ENCODE measurements around the gene ANO7. TPM values are rescaled to one million over a fixed set of nuclear protein-coding genes. Genes with fewer than 3 reads are reported as not detected.

Gene ANO7
- total RNA-seq, 1 donor from 2014 or later: 2.2 TPM

DNA sequence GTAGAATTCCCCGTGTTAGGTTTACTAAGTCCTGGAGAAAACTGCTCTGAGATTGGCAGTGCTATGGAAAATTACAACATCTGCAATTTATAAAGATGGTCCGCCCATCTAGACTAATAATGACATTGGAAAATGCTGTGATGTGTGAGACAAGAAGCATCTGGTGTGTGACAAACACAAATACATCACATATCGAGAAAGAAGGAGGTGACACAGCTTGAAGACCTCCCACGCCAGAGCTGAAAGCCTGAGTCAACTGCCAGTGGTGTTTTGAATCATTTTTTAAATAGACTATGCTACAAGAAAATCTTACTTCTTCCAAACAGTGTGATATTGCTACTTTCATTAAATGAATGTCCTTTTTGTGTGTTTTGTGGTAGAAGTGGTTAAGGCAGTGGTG lies 8.6 kb upstream of the ANO7 start:
- Mint-ChIP-seq H3K4me3 (ENCODE audit: unreplicated experiment) (no peak overlapping the region), H3K27ac (ENCODE audit: unreplicated experiment) (no peak overlapping the region), H3K4me1 (ENCODE audit: low read depth) (no peaks in the 10 kb centered on the region), H3K9me3 (ENCODE audit: low read depth) (no peaks in the 10 kb centered on the region), H3K36me3 (ENCODE audit: low read depth) (peaks cover 10% of the 10 kb centered on the region), H3K27me3 (ENCODE audit: low read depth) (no peaks in the 10 kb centered on the region)
- TF ChIP-seq, protein P1, sequence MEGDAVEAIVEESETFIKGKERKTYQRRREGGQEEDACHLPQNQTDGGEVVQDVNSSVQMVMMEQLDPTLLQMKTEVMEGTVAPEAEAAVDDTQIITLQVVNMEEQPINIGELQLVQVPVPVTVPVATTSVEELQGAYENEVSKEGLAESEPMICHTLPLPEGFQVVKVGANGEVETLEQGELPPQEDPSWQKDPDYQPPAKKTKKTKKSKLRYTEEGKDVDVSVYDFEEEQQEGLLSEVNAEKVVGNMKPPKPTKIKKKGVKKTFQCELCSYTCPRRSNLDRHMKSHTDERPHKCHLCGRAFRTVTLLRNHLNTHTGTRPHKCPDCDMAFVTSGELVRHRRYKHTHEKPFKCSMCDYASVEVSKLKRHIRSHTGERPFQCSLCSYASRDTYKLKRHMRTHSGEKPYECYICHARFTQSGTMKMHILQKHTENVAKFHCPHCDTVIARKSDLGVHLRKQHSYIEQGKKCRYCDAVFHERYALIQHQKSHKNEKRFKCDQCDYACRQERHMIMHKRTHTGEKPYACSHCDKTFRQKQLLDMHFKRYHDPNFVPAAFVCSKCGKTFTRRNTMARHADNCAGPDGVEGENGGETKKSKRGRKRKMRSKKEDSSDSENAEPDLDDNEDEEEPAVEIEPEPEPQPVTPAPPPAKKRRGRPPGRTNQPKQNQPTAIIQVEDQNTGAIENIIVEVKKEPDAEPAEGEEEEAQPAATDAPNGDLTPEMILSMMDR (IDR thresholded peaks at IDR 0.05): no peak
- no peak for DNase-seq (ENCODE audit: low spot score)

DNA sequence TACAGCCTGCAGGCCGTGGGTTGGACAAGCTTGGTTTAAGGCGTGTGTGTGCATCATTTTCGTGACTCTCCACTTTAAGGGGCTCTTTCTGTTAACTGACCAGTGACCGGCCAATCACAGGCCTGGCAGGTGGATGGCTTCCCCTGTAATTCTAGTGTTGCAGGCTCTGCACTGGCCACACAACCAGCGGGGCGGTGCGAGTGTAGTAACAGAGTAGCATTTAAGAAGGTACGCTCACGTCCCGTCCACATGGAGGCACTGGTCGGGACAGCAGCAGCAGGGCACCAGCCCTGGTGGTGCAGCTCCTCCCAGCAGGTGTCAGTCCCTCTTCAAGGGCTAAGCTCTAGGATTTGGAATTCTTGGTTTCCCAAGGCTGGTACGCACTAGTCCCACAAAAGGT lies 8.0 kb upstream of the ANO7 start:
- H3K4me1 Mint-ChIP-seq (ENCODE audit: low read depth): no peaks in the 10 kb centered on the region
- H3K27ac Mint-ChIP-seq (ENCODE audit: unreplicated experiment): no peak overlapping the region
- no peaks in the 10 kb centered on the region for H3K27me3 Mint-ChIP-seq (ENCODE audit: low read depth)
- H3K36me3 Mint-ChIP-seq (ENCODE audit: low read depth): peaks cover 5% of the 10 kb centered on the region
- H3K9me3 Mint-ChIP-seq (ENCODE audit: low read depth): no peaks in the 10 kb centered on the region
- TF ChIP-seq, protein P1 (IDR thresholded peaks at IDR 0.05): no peak
- peak; percentile 74 for DNase-seq (ENCODE audit: low spot score)
- H3K4me3 Mint-ChIP-seq (ENCODE audit: unreplicated experiment): no peak overlapping the region

DNA sequence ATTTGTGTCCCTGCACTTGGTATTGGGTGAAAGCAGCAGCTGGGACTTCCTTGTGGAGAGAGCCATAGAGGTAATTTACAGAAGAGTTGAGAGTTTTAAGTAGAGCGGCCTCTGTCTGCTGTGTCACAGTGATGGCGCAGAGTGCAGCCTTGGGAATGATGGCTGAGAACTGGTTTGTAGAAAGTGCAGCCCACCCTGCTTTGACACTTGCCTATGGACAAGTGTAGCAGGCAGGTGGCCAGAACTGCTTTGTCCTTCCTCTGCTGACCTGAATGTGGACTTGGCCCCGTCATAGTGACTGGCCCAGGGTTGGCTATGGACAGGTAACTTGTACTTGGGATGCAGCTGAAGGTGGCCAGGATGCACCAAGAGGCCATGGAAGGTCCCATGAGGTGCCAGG lies 6.4 kb upstream of the ANO7 start:
- H3K9me3 Mint-ChIP-seq (ENCODE audit: low read depth): no peaks in the 10 kb centered on the region
- no peak for DNase-seq (ENCODE audit: low spot score)
- no peak overlapping the region for H3K4me3 Mint-ChIP-seq (ENCODE audit: unreplicated experiment)
- TF ChIP-seq, protein P1 (IDR thresholded peaks at IDR 0.05): no peak
- no peak overlapping the region for H3K27ac Mint-ChIP-seq (ENCODE audit: unreplicated experiment)
- no peaks in the 10 kb centered on the region for H3K4me1 Mint-ChIP-seq (ENCODE audit: low read depth)
- peaks cover 5% of the 10 kb centered on the region for H3K36me3 Mint-ChIP-seq (ENCODE audit: low read depth)
- H3K27me3 Mint-ChIP-seq (ENCODE audit: low read depth): no peaks in the 10 kb centered on the region

DNA sequence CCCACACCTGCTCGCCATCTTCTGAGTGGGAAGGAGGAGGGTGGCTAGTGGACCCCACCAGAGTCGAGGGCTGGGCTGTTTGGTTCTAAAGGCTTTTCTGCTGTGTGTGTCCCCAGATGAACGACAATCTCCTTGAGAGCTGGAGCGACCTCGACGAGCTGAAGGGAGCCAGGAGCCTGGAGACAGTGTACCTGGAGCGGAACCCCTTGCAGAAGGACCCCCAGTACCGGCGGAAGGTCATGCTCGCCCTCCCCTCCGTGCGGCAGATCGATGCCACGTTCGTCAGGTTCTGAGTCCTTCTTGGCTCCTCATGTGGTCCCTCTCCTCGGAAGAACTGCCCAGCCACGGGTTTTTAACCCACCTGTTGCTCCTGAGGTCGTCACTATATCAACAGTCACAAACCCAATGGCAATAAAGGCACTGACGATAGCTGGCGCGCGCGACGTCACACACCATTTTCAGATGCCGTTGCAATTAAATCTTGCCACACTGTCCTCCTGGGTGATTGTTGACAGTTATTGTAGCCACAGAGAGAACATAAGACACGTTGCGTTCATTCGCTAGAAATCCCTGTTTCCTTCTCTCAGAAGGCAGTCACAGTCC lies 5.8 kb upstream of the ANO7 start:
- Mint-ChIP-seq H3K9me3 (ENCODE audit: low read depth) (no peaks in the 10 kb centered on the region), H3K4me1 (ENCODE audit: low read depth) (no peaks in the 10 kb centered on the region), H3K36me3 (ENCODE audit: low read depth) (peaks cover 5% of the 10 kb centered on the region), H3K27me3 (ENCODE audit: low read depth) (no peaks in the 10 kb centered on the region), H3K27ac (ENCODE audit: unreplicated experiment) (no peak overlapping the region), H3K4me3 (ENCODE audit: unreplicated experiment) (no peak overlapping the region)
- TF ChIP-seq, protein P1 (IDR thresholded peaks at IDR 0.05): no peak
- DNase-seq (ENCODE audit: low spot score): no peak

DNA sequence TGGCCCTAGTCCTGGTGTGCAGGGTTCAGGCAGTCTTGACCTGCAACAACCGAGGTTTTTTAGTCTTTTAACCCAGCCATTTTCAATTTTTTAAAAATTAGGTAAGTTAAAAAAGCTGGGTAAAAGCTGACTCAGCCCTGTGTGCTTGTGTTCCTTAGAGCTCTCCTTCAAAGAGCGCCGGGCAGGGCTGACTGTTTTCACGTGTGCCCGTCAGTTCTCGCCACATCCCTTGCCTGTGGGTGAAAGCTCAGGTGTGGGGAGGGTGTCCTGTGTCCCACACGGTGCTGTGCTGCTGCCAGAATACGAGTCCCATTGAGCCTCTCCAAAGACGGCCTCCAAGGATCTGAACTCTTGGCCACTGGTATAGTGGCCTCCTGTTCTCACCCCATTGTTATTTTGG lies 5.3 kb upstream of the ANO7 start:
- H3K4me1 Mint-ChIP-seq (ENCODE audit: low read depth): no peaks in the 10 kb centered on the region

More for the DNA sequence above, 5.3 kb upstream of the ANO7 start:
- H3K4me3 Mint-ChIP-seq (ENCODE audit: unreplicated experiment): no peak overlapping the region
- no peak for DNase-seq (ENCODE audit: low spot score)
- no peak overlapping the region for H3K27ac Mint-ChIP-seq (ENCODE audit: unreplicated experiment)
- TF ChIP-seq, protein P1 (IDR thresholded peaks at IDR 0.05): no peak
- no peaks in the 10 kb centered on the region for H3K9me3 Mint-ChIP-seq (ENCODE audit: low read depth)
- no peaks in the 10 kb centered on the region for H3K27me3 Mint-ChIP-seq (ENCODE audit: low read depth)
- H3K36me3 Mint-ChIP-seq (ENCODE audit: low read depth): peaks cover 5% of the 10 kb centered on the region
